ENCODE data around the gene EDARADD.
A peak's percentile ranks its signal among the peaks of the same experiment; 100 is the strongest.

Gene EDARADD

GRCh38 chr1:236518322-236518721, 124.2 kb downstream of the EDARADD start:
- peaks cover 3% of the 10 kb centered on the region for H3K4me1 ChIP-seq (ENCODE audit: insufficient read depth, insufficient read length)
- no peak overlapping the region for H3K4me3 ChIP-seq (ENCODE audit: insufficient read length, low read depth)
- no peak for DNase-seq (ENCODE audit: low read depth, low spot score)
- no peak overlapping the region for H3K9ac ChIP-seq (ENCODE audit: insufficient read length, low read depth)
- H3K27me3 ChIP-seq (ENCODE audit: insufficient read depth, insufficient read length): peaks cover 5% of the 10 kb centered on the region
- no peaks in the 10 kb centered on the region for H3K36me3 ChIP-seq (ENCODE audit: insufficient read depth, insufficient read length, low read length)
- H3K9me3 ChIP-seq (ENCODE audit: insufficient read depth, low read length): no peaks in the 10 kb centered on the region; the same call in 1 of the 2 replicates
- TF ChIP-seq ZNF274 (IDR thresholded peaks at IDR 0.05; ENCODE audit: low read depth, low read length) (no peak), YY1 (IDR thresholded peaks at IDR 0.05; ENCODE audit: insufficient read depth, insufficient read length) (no peak), SUZ12 (IDR thresholded peaks at IDR 0.05; ENCODE audit: extremely low read depth, insufficient read depth, insufficient read length) (no peak)

GRCh38 chr1:236520445-236521005, 126.4 kb downstream of the EDARADD start:
- Histone ChIP-seq H3K9ac (ENCODE audit: insufficient read length, low read depth) (no peak overlapping the region), H3K4me3 (ENCODE audit: insufficient read length, low read depth) (no peak overlapping the region)
- TF ChIP-seq ZNF274 (IDR thresholded peaks at IDR 0.05; ENCODE audit: low read depth, low read length) (no peak), YY1 (IDR thresholded peaks at IDR 0.05; ENCODE audit: insufficient read depth, insufficient read length) (no peak)

DNA sequence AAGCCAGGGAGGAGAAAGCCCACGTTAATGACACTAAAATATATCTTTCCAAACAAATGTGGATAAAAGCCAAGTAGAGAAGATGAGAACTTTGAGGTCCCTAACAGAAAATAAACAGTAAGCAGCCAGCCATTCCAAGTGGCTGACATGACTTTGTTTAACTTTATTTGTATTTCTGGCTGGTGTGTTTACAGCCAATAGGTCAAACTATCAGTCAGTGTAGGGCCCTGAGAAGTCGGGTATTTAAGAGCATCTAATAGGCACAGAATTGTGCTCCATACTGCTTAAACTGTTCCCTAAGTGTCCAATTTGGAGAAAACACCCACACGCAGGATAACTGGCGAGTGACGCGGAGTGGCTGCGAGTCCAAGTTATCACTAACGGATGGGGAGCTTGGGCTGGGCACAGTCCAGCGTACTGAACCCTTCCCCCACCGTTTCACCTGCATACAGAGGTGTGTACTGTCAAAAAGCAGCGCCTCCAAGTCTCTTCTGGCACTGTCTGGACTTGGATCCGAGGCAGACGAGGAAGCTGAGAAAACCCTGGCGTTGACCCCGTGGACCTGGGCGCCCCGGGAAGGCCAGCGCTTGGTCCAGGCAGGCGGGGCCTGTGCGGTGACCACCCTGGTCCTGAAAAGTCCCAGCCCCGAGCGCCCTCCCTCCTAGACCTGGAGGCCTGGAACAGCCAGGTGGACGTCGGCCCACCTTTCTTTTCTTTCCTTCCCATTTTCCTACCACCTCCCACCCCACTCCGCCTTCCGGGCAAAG, 129.0 kb downstream of the EDARADD start:
- H3K9me3 ChIP-seq (ENCODE audit: insufficient read depth, low read length): no peaks in the 10 kb centered on the region; the same call in 1 of the 2 replicates
- TF ChIP-seq YY1 (IDR thresholded peaks at IDR 0.05; ENCODE audit: insufficient read depth, insufficient read length) (no peak), SUZ12 (IDR thresholded peaks at IDR 0.05; ENCODE audit: extremely low read depth, insufficient read depth, insufficient read length) (no peak), ZNF274 (IDR thresholded peaks at IDR 0.05; ENCODE audit: low read depth, low read length) (no peak)
- H3K9ac ChIP-seq (ENCODE audit: insufficient read length, low read depth): peak overlapping the region; percentile 88
- H3K4me1 ChIP-seq (ENCODE audit: insufficient read depth, insufficient read length): peaks cover 3% of the 10 kb centered on the region
- no peak for DNase-seq (ENCODE audit: low read depth, low spot score)
- peaks cover 24% of the 10 kb centered on the region for H3K27me3 ChIP-seq (ENCODE audit: insufficient read depth, insufficient read length)
- H3K4me3 ChIP-seq (ENCODE audit: insufficient read length, low read depth): peak overlapping the region; percentile 79
- peaks cover 6% of the 10 kb centered on the region for H3K36me3 ChIP-seq (ENCODE audit: insufficient read depth, insufficient read length, low read length)

More at GRCh38 chr1:236520445-236521005, 126.4 kb downstream of the EDARADD start:
- H3K27me3 ChIP-seq (ENCODE audit: insufficient read depth, insufficient read length): peaks cover 24% of the 10 kb centered on the region
- peaks cover 3% of the 10 kb centered on the region for H3K4me1 ChIP-seq (ENCODE audit: insufficient read depth, insufficient read length)
- DNase-seq (ENCODE audit: low read depth, low spot score): no peak
- no peaks in the 10 kb centered on the region; the same call in 1 of the 2 replicates for H3K9me3 ChIP-seq (ENCODE audit: insufficient read depth, low read length)
- no peaks in the 10 kb centered on the region for H3K36me3 ChIP-seq (ENCODE audit: insufficient read depth, insufficient read length, low read length)

DNA sequence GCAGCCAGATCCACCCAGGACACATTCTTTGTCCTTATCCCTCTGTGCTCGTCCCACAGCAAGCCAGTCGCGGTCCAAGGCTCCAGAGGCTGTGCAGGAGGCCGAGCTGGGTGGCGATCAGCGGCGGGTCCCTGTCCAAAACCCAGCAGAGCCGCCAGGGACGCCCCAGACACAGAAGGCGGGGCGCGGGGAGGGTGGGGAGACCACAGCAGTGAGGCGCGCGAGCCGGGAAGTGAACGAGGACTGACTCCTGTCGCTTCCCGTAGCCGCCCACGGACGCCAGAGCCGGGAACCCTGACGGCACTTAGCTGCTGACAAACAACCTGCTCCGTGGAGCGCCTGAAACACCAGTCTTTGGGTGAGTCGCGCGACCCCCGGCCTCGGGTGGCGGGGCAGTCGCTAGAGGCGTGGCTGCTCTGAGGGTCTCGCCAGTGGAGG, 129.6 kb downstream of the EDARADD start, which contains the start of gene LGALS8:
Gene LGALS8, plus strand, starts transcription at position 279 of the 438 bp plus-strand sequence. CDS start 2,089 bp downstream, outside the sequence.
- peaks cover 3% of the 10 kb centered on the region for H3K4me1 ChIP-seq (ENCODE audit: insufficient read depth, insufficient read length)
- H3K9me3 ChIP-seq (ENCODE audit: insufficient read depth, low read length): no peaks in the 10 kb centered on the region; the same call in 1 of the 2 replicates
- peaks cover 24% of the 10 kb centered on the region for H3K27me3 ChIP-seq (ENCODE audit: insufficient read depth, insufficient read length)
- H3K9ac ChIP-seq (ENCODE audit: insufficient read length, low read depth): peak within 1 kb of the TSS; percentile 88
- no peak for DNase-seq (ENCODE audit: low read depth, low spot score)
- peaks cover 6% of the 10 kb centered on the region for H3K36me3 ChIP-seq (ENCODE audit: insufficient read depth, insufficient read length, low read length)
- H3K4me3 ChIP-seq (ENCODE audit: insufficient read length, low read depth): peak within 1 kb of the TSS; percentile 79
- no peak for TF ChIP-seq ZNF274 (IDR thresholded peaks at IDR 0.05; ENCODE audit: low read depth, low read length)
- TF ChIP-seq SUZ12 (IDR thresholded peaks at IDR 0.05; ENCODE audit: extremely low read depth, insufficient read depth, insufficient read length): no peak
- no peak for TF ChIP-seq YY1 (IDR thresholded peaks at IDR 0.05; ENCODE audit: insufficient read depth, insufficient read length)

DNA sequence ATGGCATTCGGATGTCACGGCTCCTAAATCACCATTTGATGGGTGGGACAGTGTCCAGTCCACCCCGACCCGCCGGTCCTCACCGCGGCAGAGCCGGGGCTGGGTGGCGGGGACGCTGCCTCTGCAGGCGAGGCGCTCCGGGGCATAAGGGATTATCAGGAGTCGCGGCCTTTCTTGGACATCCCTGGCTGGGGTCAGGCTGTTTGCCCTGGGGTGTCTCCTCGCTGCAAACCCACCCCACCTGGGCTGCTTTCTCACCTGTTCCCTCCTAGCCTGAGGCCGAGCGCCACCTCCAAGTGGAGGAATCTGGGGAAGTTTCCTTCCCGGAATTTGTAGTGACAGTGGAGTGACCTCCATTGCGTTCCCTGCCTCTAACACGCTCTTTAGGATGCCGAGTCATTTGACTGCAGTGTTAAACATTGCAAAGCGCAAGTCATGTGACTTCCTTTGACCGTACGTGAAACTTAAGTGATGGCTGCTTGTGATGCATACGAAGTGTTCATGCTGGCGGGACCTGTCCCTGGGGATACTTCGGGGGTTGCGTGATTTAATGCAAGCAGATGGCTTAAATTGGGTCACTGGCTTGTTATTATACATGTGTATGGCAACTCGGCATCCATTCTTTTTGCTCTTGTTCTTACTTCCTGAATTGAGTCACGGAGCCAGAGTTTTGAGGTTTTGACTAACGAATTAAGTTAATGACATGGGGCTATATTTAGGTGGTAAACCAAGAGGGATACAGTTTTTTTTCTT, 130.2 kb downstream of the EDARADD start:
- Histone ChIP-seq H3K36me3 (ENCODE audit: insufficient read depth, insufficient read length, low read length) (peaks cover 6% of the 10 kb centered on the region), H3K27me3 (ENCODE audit: insufficient read depth, insufficient read length) (peaks cover 24% of the 10 kb centered on the region), H3K9me3 (ENCODE audit: insufficient read depth, low read length) (no peaks in the 10 kb centered on the region; the same call in 1 of the 2 replicates), H3K4me3 (ENCODE audit: insufficient read length, low read depth) (peak overlapping the region; percentile 79), H3K9ac (ENCODE audit: insufficient read length, low read depth) (peak overlapping the region; percentile 88), H3K4me1 (ENCODE audit: insufficient read depth, insufficient read length) (peaks cover 3% of the 10 kb centered on the region)
- DNase-seq (ENCODE audit: low read depth, low spot score): peak; percentile 43
- no peak for TF ChIP-seq SUZ12 (IDR thresholded peaks at IDR 0.05; ENCODE audit: extremely low read depth, insufficient read depth, insufficient read length)
- no peak for TF ChIP-seq ZNF274 (IDR thresholded peaks at IDR 0.05; ENCODE audit: low read depth, low read length)
- peak; percentile 9 for TF ChIP-seq YY1 (IDR thresholded peaks at IDR 0.05; ENCODE audit: insufficient read depth, insufficient read length)

DNA sequence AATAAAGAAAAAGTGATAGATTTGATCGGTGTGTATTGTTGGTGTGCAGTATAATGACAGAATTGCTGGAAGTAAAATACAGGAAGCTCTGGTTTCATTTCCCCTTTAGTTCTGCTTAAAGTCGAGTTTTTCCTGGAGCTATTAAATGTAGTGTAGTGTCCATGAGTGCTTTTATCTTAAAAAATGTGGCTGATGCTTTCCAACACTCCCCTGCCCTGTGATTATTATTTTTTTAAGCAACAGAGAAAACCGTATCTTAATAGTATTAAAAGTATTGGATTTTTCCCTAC, 130.8 kb downstream of the EDARADD start:
- Histone ChIP-seq H3K36me3 (ENCODE audit: insufficient read depth, insufficient read length, low read length) (peaks cover 6% of the 10 kb centered on the region), H3K9me3 (ENCODE audit: insufficient read depth, low read length) (no peaks in the 10 kb centered on the region; the same call in 1 of the 2 replicates), H3K4me1 (ENCODE audit: insufficient read depth, insufficient read length) (peaks cover 3% of the 10 kb centered on the region), H3K9ac (ENCODE audit: insufficient read length, low read depth) (no peak overlapping the region), H3K4me3 (ENCODE audit: insufficient read length, low read depth) (peak overlapping the region; percentile 79), H3K27me3 (ENCODE audit: insufficient read depth, insufficient read length) (peaks cover 24% of the 10 kb centered on the region)
- DNase-seq (ENCODE audit: low read depth, low spot score): no peak
- TF ChIP-seq YY1 (IDR thresholded peaks at IDR 0.05; ENCODE audit: insufficient read depth, insufficient read length): no peak
- no peak for TF ChIP-seq SUZ12 (IDR thresholded peaks at IDR 0.05; ENCODE audit: extremely low read depth, insufficient read depth, insufficient read length)
- no peak for TF ChIP-seq ZNF274 (IDR thresholded peaks at IDR 0.05; ENCODE audit: low read depth, low read length)

Data from NT2/D1 (cell line).